ENCODE results near the gene FBXW8. TPM values are rescaled to one million over a fixed set of nuclear protein-coding genes. Genes with fewer than 3 reads are reported as not detected.

The FBXW8 gene
- total RNA-seq, 1 experiment from 2014 or later: 15.3 TPM

- Mint-ChIP-seq H3K4me1 (peaks cover 20 to 49% of the 10 kb centered on the region in 2 experiments), H3K4me3 (no peak overlapping the region), H3K27me3 (ENCODE audit: low read depth) (no peaks in the 10 kb centered on the region; the same call in 1 of the 2 replicates), H3K27ac (no peak overlapping the region; a peak in 1 of 7 replicates), H3K9me3 (no peaks in the 10 kb centered on the region), H3K36me3 (ENCODE audit: insufficient read depth in 1 of 3, low read depth in 3 of 3) (no peaks in the 10 kb centered on the region; a peak in 1 of 7 replicates)
- no peak overlapping the region for H4K8ac ChIP-seq (replicated peaks; ENCODE audit: insufficient read length, low read depth, low read length)
- H3K23ac ChIP-seq (ENCODE audit: insufficient read length, low read depth, low read length): no peak overlapping the region
- H3K9ac ChIP-seq (ENCODE audit: extremely low read depth, insufficient read length, low read length): no peak overlapping the region
- H2BK12ac ChIP-seq (ENCODE audit: insufficient read length, low read depth, low read length): no peak overlapping the region
- H3K56ac ChIP-seq (ENCODE audit: insufficient read length, low read depth, low read length): no peak overlapping the region
- H4K91ac ChIP-seq (ENCODE audit: insufficient read length, low read depth, low read length): no peak overlapping the region
- no peak overlapping the region for H2AK5ac ChIP-seq (ENCODE audit: insufficient read length, low read length)
- no peaks in the 10 kb centered on the region for H4K20me1 ChIP-seq (ENCODE audit: control insufficient read depth, insufficient read depth, insufficient read length)
- no peak overlapping the region for H3K14ac ChIP-seq (ENCODE audit: insufficient read depth, low read length)
- no peak overlapping the region for H2BK5ac ChIP-seq (ENCODE audit: insufficient read length, low read length)
- H2BK20ac ChIP-seq (ENCODE audit: low read depth, low read length, poor library complexity, severe bottlenecking): no peak overlapping the region
- H4K5ac ChIP-seq (ENCODE audit: insufficient read length, low read depth, low read length): no peak overlapping the region
- no peak overlapping the region for H2BK120ac ChIP-seq (ENCODE audit: low read depth, low read length, poor library complexity, severe bottlenecking)
- no peak for TF ChIP-seq CTCF (conservative IDR thresholded peaks at IDR 0.05)
- no peaks in the 10 kb centered on the region for H3K9me3 ChIP-seq (ENCODE audit: control insufficient read depth, low read depth, low read length)
- H3K79me2 ChIP-seq (ENCODE audit: insufficient read depth, low read length): no peaks in the 10 kb centered on the region
- no peaks in the 10 kb centered on the region for H3K27me3 ChIP-seq (ENCODE audit: insufficient read depth, low read length)
- H3K4me2 ChIP-seq (ENCODE audit: insufficient read depth, insufficient read length, low read length): no peak overlapping the region
- no peaks in the 10 kb centered on the region for H3K23me2 ChIP-seq (ENCODE audit: insufficient read length, low read depth, low read length, poor library complexity, severe bottlenecking)
- no CpG with 5 or more reads among the region's 9 CpGs for WGBS (ENCODE audit: extremely low coverage, insufficient read length, low lambda C conversion rate)
- H3K18ac ChIP-seq (ENCODE audit: insufficient read length, low read depth, low read length): no peak overlapping the region
- no peak overlapping the region for H3K4ac ChIP-seq (ENCODE audit: low read depth, low read length)
- no peak overlapping the region for H2AFZ ChIP-seq (ENCODE audit: low read length)
- H3K27ac ChIP-seq (ENCODE audit: insufficient read length, low read depth, low read length): no peak overlapping the region
- no peak overlapping the region for H2BK15ac ChIP-seq (ENCODE audit: low read depth, low read length)
- no peak overlapping the region for H3T11ph ChIP-seq (ENCODE audit: low read length)
- no peak for DNase-seq
- no peaks in the 10 kb centered on the region for H3K79me1 ChIP-seq (ENCODE audit: insufficient read depth, low read depth, low read length, poor library complexity, severe bottlenecking)
- no peaks in the 10 kb centered on the region for H3K4me1 ChIP-seq (ENCODE audit: insufficient read depth, low read length)
Observed at GRCh38 chr12:117036046-117036445, 125.3 kb downstream of the FBXW8 start.
